SK-N-DZ (cell line): ENCODE results near the gene NEO1.

Experiments used
- DNase-seq: peaks from one replicate; pipeline ENCODE4 v3.0.0-alpha.2; 2015; ENCODE audit warnings: low spot score

The NEO1 gene

GRCh38 chr15:73030122-73030679 is 22.1 kb upstream of the NEO1 start:
- DNase-seq, result no peak

- no peak for DNase-seq
Observed at GRCh38 chr15:73031648-73032047, 20.6 kb upstream of the NEO1 start.

DNA sequence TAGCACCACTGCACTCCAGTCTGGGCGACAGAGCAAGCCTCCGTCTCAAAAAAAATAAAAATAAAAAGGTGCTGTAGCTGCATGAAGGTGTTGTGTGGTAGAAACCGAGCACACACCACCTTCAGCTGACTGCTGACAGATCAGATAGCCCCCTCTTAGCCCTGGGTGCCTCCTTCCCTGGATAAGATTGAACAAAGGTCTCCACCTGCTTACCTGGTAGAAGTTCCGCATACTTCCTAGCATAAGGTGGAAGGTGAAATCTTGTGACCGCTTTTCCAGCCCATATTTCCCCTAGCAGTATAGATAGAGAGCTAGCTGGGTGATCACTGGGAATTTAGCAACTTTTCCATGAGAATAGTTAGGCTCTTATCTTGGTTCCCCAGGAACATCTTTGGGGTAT is 18.7 kb upstream of the NEO1 start:
- no peak for DNase-seq

GRCh38 chr15:73034221-73034620 is 18.0 kb upstream of the NEO1 start:
- DNase-seq, result no peak

GRCh38 chr15:73035221-73035620 is 17.0 kb upstream of the NEO1 start:
- DNase-seq, result no peak

DNA sequence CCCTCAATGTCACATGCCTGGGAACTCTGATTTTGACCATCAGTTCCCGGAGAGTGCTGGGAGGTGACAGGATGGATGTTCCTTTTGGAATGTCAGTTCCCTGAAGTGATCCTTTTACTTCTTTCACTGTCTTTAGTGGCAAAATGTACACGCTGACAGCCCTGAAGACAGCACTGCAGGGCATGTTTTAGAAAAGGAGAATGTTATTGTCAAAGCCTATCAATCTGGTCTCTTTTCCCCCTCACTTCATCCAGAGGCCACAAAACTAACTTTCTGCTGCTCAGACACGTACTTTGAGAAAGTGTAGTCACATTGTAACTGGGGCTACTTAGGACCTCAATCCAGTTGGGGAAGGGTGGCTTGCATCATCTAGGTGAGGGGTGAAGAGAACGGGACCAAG is 14.0 kb upstream of the NEO1 start:
- DNase-seq, result no peak

- no peak for DNase-seq
Observed at GRCh38 chr15:73046073-73046472, 6.2 kb upstream of the NEO1 start.

DNA sequence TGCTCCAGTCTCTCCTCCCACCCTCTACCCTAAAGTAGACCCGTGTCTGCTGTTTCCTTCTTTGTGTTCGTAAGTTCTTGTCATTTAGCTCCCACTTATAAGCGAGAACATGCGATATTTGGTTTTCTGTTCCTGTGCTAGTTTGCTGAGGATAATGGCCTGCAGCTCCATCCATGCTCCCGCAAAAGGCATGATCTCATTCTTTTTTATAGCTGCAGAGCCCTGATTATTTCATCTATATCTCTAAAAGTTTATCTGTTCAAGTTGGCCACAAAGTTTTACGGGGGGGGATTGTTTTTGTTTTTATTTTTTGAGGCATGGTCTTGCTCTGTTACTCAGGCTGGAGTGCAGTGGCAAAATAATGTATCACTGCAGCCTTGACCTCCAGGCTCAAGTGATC is 4.4 kb upstream of the NEO1 start:
- DNase-seq, result no peak

GRCh38 chr15:73048624-73049295 is 3.5 kb upstream of the NEO1 start:
- no peak for DNase-seq

DNA sequence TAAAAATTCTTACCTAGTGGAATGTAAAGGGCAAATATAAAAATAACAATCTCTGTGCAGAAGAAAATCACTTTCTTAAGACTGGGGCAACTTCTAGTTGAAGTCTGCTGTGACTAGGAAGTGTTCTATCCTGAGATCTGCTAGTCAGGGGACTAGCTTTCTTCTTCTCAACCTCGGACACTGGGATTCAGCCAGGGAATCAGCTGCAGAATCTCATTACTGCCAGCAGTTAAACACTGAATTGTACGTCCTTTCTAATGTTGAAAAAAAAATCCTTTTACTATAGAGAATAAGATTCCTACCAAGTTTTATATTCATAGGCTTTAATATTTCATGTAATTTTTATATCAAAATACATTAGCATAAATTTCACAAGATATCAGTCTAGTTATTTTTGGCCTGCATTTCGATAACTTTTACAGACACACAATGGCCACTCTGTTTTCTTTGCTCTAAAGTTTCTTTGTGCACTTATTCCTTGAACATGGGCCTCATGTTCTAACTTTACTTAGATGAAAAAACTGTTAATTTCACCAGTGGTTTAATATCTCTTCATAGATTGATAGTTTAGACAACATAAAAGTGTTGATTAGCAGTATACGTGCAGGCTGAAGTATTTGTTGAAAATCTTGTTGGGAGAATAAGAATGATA is 2.6 kb upstream of the NEO1 start:
- no peak for DNase-seq

GRCh38 chr15:73050561-73051295 is 1.5 kb upstream of the NEO1 start:
- DNase-seq, result no peak

DNA sequence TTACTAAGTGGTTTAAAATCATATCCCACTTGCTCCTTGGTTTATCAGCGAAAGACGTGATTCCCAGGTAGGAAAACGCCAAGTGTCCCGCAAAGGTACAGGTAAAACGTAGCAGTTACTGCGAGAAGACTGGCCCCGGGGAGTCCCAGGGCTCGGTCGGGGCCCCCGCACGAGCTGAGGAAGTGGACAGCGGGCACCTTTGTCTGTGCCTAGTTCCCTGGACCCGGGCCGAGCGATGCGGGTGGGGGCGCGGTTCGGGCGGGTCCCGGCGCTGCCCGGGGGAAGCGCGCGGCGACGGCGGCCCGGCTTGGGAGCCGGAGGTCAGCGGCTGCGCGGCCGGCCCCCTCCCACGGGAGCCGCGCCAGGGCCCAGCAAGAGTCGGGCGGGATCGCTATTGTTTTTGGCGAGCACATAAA is 864 bp upstream of the NEO1 start:
- no peak for DNase-seq

- DNase-seq, result peak; percentile 72
Observed at GRCh38 chr15:73052653-73053397, 562 bp downstream of the NEO1 start.

- DNase-seq, result no peak
Observed at GRCh38 chr15:73053398-73053723, 1.1 kb downstream of the NEO1 start.

GRCh38 chr15:73054417-73054953 is 2.2 kb downstream of the NEO1 start:
- no peak for DNase-seq

DNA sequence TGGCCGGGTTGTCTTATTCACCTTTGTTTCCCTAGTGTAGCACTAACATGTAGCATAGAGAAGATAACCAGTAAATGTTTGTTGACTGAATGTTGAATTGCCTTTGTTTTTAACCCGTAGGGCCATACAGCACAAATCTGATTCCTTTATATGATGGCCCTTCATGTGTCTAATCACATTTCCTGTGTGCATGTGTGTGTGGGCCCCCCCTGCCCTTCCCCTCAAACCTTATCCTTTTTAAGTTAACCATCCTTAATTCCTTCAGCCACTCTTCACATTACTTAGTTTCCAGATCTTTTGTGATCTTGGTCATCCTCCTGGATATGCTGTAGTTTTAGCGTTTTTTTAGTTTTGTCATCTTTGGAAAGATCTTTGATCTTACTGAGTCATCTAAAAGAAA is 4.2 kb downstream of the NEO1 start:
- no peak for DNase-seq

DNA sequence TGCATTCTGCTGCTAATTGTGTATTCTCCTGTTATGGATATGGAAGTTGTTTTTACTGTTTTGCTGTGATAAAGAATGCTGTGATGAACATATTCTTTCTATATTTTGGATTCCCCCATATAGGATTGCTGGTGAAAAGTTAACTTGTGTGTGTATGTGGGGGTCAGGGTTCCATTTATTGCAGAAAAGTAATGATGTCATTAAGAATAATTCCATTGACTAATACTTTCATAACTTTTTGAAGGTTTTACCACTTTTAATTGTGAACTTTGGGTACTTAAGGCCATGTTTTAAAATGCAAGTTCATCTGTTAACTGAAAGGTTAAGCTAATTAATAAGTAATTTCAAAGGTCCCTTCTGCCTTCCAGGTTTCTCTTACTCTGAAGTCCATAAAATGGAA is 6.2 kb downstream of the NEO1 start:
- no peak for DNase-seq

- DNase-seq, result no peak
Observed at GRCh38 chr15:73065114-73065513, 12.9 kb downstream of the NEO1 start.

DNA sequence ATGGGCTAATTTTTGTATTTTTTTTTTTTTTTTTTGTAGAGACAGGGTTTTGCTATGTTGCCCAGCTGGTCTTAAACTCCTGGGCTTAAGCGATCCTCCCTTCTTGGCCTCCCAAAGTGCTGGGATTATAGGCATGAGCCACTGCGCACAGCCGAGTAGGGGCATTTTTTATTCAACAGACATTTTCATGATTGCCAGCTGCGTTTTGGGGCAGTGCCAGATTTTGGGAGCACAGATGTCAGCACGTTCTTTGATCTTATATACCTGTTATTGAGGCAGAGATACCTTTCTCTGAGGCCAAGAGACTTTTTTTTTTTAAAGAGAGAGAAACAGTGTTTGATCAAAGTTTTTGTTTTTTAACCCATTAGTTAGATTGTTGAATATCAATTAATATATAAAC is 16.8 kb downstream of the NEO1 start:
- DNase-seq, result no peak

DNA sequence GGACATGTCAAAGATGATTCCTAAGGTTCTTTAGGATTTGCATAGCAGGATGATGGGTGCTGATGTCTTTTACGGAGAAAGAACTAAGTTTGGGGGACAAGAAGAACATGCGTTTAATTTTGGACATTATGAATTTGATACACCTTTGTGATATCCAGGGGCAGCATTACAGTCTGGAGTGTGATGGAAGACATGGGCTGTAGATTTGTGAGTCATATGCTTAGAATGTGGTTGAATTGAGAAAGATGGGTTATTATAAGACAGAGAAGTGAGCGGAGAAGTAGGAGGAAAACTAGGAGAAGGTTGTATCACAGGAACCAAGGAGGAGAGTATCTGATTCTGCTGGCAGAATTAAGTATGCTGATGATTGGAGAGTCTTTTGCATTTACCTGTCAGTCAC is 20.6 kb downstream of the NEO1 start:
- no peak for DNase-seq

DNA sequence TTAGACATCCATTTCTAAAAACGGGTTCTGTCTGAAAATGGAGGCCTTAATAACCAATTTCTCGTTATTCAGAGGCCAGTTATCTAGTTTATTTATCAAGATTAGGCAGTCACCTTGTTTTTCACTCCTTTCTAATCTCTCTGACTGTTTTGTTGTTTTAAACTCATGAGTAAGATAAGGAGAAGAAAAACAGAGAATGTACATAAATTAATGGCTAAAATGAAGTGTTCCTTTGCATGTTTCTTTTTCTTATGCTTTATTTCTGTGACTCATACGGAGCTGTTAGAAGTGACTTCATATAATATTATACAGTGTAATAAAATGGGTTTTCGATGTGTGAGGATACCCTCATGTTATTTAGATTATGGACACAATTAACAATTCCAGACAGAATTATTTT is 22.0 kb downstream of the NEO1 start:
- no peak for DNase-seq
